Cardiac muscle cell (in vitro differentiated cells and primary cell): Measurements from ENCODE around the gene PNPLA2. TPM values are rescaled to one million over a fixed set of nuclear protein-coding genes. Genes with fewer than 3 reads are reported as not detected.

Source experiments
- DNase-seq, 2 donors: peaks; one replicate each; pipeline versions ENCODE4 v3.0.0 to v3.0.0-alpha.2; 2010 to 2017; ENCODE audit warnings: low read depth in 1 of 2, low spot score in 1 of 2
- H3K27ac ChIP-seq: fragments of 200-600 bp; sonication (generic); 2 replicates; pipeline ENCODE4 v1.5.1; 2016
- H3K27me3 ChIP-seq: fragments of 200-600 bp; sonication (generic); 2 replicates; pipeline ENCODE4 v1.6.0; 2016; ENCODE audit warnings: control low read depth
- H3K36me3 ChIP-seq: fragments of 200-600 bp; sonication (generic); 2 replicates; pipeline ENCODE4 v1.5.1; 2016; ENCODE audit warnings: control low read depth
- H3K4me1 ChIP-seq: fragments of 200-600 bp; sonication (generic); 2 replicates; pipeline ENCODE4 v1.8.1; 2017; ENCODE audit warnings: low read depth, mild to moderate bottlenecking, mixed run types
- H3K4me3 ChIP-seq: fragments of 200-600 bp; sonication (generic); 2 replicates; pipeline ENCODE4 v1.5.1; 2016; ENCODE audit warnings: mild to moderate bottlenecking
- H3K9me3 ChIP-seq: fragments of 200-600 bp; sonication (generic); 2 replicates; pipeline ENCODE4 v1.5.1; 2017; ENCODE audit warnings: low read depth, mild to moderate bottlenecking, control low read depth
- polyA plus RNA-seq: library from polyadenylated mRNA; unstranded; fragments of >200 nt; fragmentation: Nextera tagmentation; extraction: Ambion mirVana; gene quantifications from 2 replicates; pipeline ENCODE4 v1.2.1, GENCODE V29; 2016
- total RNA-seq: library from RNA; depleted of rRNA; stranded (reverse); fragments of >200 nt; gene quantifications from 2 replicates; pipeline ENCODE4 v1.2.3, GENCODE V29; 2016
- TF ChIP-seq, protein P1 (sequence below): IDR thresholded peaks from 2 replicates; pipeline ENCODE4 v1.5.1; 2012; ENCODE audit warnings: low read depth, mild to moderate bottlenecking, low read length

Gene PNPLA2
- total and polyA plus RNA-seq, 2 experiments from 2014 or later: 81.6 to 99.9 TPM

DNA sequence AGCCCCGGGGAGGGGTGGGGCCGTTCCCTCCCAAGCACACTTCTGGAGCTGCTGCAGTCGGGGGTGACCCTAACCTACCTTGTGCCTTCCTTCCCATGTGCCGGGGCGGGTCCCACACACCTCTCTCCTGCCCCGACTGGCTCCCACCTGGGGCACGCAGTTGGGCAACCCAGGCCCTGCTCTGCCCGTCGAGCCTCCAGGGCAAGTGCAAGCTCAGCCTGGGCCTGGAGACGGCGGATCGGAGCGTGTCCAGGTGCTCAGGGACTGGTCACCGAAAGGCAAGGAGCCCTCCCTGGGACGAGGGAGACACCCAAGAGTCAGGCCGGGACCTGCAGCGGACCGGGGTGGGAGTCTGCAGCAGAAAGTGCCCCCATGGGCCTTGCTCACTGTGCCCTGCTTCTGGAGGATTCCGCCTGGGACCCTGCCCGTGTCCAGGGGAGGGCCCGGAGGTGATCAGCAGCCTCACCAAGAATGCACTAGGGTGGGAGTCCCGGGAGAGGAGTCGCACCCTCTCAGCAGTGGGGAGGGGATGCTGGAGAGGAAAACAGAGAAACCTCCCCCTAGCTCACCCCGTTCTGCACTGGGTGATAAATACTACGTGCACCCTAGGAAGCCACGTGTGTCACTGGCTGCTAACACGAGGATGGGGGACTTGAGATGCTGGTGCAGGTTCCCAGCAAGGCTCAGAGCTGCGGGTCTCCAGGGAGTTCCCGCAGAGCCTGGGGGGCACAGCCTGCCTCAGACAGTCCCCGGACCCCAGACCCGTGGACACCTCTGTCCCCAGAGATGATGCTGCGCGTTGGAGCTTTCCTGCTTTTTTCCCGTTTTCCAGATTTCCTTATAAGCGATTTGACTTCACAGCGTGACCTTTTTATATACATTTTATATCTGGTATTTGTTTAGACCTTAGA is 36.2 kb upstream of the PNPLA2 start:
- no peaks in the 10 kb centered on the region for H3K36me3 ChIP-seq
- no peak overlapping the region for H3K4me3 ChIP-seq
- no peaks in the 10 kb centered on the region for H3K27me3 ChIP-seq
- H3K4me1 ChIP-seq: peaks cover 10% of the 10 kb centered on the region
- DNase-seq: no peak
- TF ChIP-seq, protein P1, sequence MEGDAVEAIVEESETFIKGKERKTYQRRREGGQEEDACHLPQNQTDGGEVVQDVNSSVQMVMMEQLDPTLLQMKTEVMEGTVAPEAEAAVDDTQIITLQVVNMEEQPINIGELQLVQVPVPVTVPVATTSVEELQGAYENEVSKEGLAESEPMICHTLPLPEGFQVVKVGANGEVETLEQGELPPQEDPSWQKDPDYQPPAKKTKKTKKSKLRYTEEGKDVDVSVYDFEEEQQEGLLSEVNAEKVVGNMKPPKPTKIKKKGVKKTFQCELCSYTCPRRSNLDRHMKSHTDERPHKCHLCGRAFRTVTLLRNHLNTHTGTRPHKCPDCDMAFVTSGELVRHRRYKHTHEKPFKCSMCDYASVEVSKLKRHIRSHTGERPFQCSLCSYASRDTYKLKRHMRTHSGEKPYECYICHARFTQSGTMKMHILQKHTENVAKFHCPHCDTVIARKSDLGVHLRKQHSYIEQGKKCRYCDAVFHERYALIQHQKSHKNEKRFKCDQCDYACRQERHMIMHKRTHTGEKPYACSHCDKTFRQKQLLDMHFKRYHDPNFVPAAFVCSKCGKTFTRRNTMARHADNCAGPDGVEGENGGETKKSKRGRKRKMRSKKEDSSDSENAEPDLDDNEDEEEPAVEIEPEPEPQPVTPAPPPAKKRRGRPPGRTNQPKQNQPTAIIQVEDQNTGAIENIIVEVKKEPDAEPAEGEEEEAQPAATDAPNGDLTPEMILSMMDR: no peak
- no peak overlapping the region for H3K27ac ChIP-seq
- H3K9me3 ChIP-seq: no peaks in the 10 kb centered on the region

DNA sequence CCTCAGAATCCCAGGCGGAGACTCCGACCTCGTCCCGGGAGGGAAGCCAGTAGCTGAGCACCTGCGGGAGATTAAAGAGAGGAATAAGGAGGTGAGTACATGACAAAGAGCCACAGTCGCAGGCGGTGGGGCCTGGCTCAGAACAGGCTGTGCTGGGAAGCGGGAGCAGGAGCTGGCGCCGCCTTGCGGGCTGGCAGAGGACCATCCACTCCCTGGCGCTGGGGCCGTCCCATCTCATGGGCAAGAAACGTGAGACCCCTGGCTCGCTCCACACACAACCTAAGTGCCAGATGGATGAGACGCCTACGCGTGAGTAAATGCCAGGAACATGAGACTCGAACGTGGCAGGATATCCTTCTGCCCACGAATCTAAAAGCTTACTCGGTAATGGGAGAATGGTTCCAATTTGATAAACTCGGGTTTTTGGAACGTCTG is 35.1 kb upstream of the PNPLA2 start:
- Histone ChIP-seq H3K4me1 (peaks cover 7% of the 10 kb centered on the region), H3K4me3 (no peak overlapping the region), H3K36me3 (no peaks in the 10 kb centered on the region), H3K9me3 (no peaks in the 10 kb centered on the region), H3K27me3 (no peaks in the 10 kb centered on the region), H3K27ac (no peak overlapping the region)
- TF ChIP-seq, protein P1: peak; percentile 87
- DNase-seq: peak; percentile 80 to 89

DNA sequence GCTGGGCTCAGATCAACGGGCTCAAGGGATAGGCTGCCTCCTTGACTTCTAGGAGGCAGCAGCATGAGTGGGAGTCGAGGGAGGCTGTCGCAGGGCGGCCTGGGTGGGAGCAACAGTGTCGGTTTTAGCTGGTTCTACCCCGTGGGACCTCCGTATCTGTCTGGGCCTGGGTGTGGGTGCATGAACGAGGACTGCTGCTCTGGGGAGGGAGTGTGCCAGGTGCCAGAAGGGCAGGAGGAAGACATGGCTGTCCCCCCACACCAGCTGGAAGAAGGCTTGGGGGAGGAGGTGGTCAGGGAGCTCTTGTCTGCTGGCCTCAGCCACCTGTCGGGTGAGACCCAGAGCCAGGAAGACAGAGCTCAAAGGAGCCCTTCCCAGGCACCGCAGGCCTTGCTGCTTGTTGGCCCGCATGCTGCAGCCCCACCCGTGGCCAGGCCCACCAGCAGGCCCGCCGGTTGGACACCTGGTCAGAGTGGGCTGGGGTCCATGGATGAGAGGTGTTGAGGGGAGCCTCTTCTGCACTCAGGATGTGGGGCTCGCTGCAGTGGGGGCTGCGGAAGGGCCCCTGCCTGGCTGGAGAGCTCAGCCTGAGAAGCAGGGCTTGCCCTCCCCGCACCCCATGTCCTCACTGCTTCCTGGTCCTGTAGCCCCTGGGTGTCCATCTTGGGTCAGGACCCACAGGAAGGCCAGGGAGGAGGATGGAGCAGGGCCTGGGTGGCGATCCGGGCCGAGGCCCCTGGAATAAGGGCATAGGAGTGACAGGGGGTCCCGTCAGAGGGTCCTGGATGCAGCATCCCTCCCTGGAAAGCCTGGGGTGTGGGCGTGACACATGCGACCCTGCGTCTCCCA is 32.3 kb upstream of the PNPLA2 start:
- H3K4me3 ChIP-seq: no peak overlapping the region
- H3K27ac ChIP-seq: no peak overlapping the region
- H3K27me3 ChIP-seq: no peaks in the 10 kb centered on the region
- H3K9me3 ChIP-seq: no peaks in the 10 kb centered on the region
- no peaks in the 10 kb centered on the region for H3K36me3 ChIP-seq
- TF ChIP-seq, protein P1: no peak
- no peak for DNase-seq
- peaks cover 13% of the 10 kb centered on the region for H3K4me1 ChIP-seq

DNA sequence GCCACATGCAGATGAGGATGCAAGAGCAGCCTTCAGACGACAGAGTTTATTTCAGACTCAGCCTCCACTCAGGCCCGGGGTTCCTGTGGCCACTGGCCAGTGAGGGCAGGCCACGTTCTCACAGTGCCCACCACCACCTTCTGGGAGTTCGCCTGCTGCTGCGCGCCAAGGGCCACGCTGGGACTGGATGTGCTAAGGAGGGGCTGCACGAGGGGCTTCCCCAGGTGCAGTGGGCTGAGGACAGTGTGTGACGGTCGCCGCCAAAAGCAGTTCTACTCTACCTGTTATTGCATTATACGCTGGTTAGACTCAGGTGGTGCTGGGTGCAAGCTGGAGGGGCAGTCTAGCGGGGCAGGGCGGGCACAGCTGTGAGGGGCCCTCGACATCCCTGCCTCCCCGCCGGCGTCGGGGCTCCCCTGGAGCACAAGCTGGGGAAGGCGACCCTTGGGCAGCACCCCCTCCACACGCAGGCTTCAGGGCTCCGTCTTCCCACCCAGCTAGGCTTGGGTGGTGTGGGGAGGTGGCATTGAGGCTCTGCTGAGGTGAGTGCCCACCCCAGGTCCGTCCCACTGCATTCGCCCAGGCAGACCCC is 31.5 kb upstream of the PNPLA2 start:
- TF ChIP-seq, protein P1: no peak
- no peak for DNase-seq
- H3K9me3 ChIP-seq: no peaks in the 10 kb centered on the region
- peaks cover 13% of the 10 kb centered on the region for H3K4me1 ChIP-seq
- no peaks in the 10 kb centered on the region for H3K36me3 ChIP-seq
- H3K27me3 ChIP-seq: no peaks in the 10 kb centered on the region
- no peak overlapping the region for H3K27ac ChIP-seq
- no peak overlapping the region for H3K4me3 ChIP-seq

DNA sequence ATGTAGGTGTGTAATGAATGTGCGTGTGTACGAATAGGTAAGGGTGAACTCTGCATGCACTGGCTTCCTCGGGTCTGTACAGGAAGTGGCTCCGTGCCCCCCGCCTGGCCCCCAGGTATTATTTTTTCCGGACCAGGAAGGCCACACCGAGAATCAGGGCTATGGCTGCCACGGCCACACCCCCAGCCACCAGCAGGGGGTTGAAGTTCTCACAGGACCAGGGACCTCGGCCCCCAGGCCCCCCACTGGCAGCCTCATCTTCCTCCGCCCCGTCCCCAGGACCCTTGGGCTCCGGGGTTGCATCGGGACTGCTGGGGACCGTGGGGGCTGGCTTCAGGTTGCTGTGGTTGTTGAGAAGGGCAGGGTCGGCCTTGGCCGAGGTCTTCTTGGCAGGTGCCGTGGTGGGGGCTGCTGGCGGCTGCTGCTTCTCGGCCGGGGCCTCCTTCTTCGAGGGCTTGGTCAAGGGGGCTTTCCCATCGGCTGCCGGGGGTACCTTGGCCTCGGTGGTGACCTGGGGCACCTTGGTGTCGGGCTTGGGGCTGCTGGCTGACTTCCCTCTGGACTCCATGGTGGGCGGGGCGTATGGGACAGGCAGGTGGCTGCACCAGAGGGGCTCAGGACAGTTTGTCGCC is 30.6 kb upstream of the PNPLA2 start:
- Histone ChIP-seq H3K27ac (no peak overlapping the region), H3K9me3 (no peaks in the 10 kb centered on the region), H3K4me3 (no peak overlapping the region), H3K36me3 (no peaks in the 10 kb centered on the region), H3K27me3 (no peaks in the 10 kb centered on the region), H3K4me1 (peaks cover 13% of the 10 kb centered on the region)
- TF ChIP-seq, protein P1: no peak
- no peak for DNase-seq
